Central memory CD8-positive, alpha-beta T cell (primary cell): Measurements from ENCODE around the gene MYH11.

ENCODE experiments used
- ATAC-seq: fragments of 150-1000 bp; cut with Tn5 transposase; replicated peaks from 2 replicates; pipeline ENCODE4 v1.10.0; 2022; ENCODE audit warnings: mild to moderate bottlenecking, moderate FRiP score, moderate number of reproducible peaks; ENCODE audit not compliant: poor library complexity, severe bottlenecking; ENCODE audit errors: extremely low read depth
- DNase-seq, 2 donors: peaks; one replicate each; pipeline ENCODE4 v3.0.0; 2021; ENCODE audit warnings: low spot score in 2 of 2
- H3K27ac Mint-ChIP-seq: one replicate; pipeline ENCODE4 v1.8.0; 2022; ENCODE audit warnings: low read depth, mild to moderate bottlenecking, moderate library complexity, mixed read lengths
- H3K27me3 Mint-ChIP-seq: one replicate; pipeline ENCODE4 v1.8.0; 2022; ENCODE audit warnings: mixed read lengths
- H3K36me3 Mint-ChIP-seq: one replicate; pipeline ENCODE4 v1.8.0; 2022; ENCODE audit warnings: mild to moderate bottlenecking, moderate library complexity, mixed read lengths; ENCODE audit not compliant: insufficient read depth
- H3K4me1 Mint-ChIP-seq: one replicate; pipeline ENCODE4 v1.8.0; 2022; ENCODE audit warnings: mixed read lengths
- H3K4me3 Mint-ChIP-seq: one replicate; pipeline ENCODE4 v1.8.0; 2022; ENCODE audit warnings: mild to moderate bottlenecking, moderate library complexity, mixed read lengths
- H3K9me3 Mint-ChIP-seq: one replicate; pipeline ENCODE4 v1.8.0; 2022; ENCODE audit warnings: mixed read lengths

Gene MYH11

GRCh38 chr16:15888072-15888976 is 31.5 kb upstream of the MYH11 start, which contains the start of gene CEP20:
Gene CEP20 (minus strand): TSS chr16:15888603. CDS start chr16:15888585, 18 bp downstream.
- no peaks in the 10 kb centered on the region for H3K27me3 Mint-ChIP-seq

GRCh38 chr16:15887283-15887682 is 30.5 kb upstream of the MYH11 start:
- Mint-ChIP-seq H3K36me3 (peaks cover 19% of the 10 kb centered on the region), H3K4me1 (peaks cover 36% of the 10 kb centered on the region), H3K4me3 (peak overlapping the region; percentile 97), H3K9me3 (no peaks in the 10 kb centered on the region), H3K27ac (peak overlapping the region; percentile 98), H3K27me3 (no peaks in the 10 kb centered on the region)
- DNase-seq (no peak), ATAC-seq (no peak)

More at GRCh38 chr16:15888072-15888976, 31.5 kb upstream of the MYH11 start, which contains the start of gene CEP20:
- peak; percentile 98 to 99 for DNase-seq
- Mint-ChIP-seq H3K27ac (peak within 1 kb of the TSS; percentile 98), H3K9me3 (no peaks in the 10 kb centered on the region), H3K4me3 (peak within 1 kb of the TSS; percentile 97), H3K4me1 (peaks cover 36% of the 10 kb centered on the region), H3K36me3 (peaks cover 14% of the 10 kb centered on the region)
- peak; percentile 98 for ATAC-seq

- DNase-seq: no peak
- H3K4me1 Mint-ChIP-seq: peaks cover 36% of the 10 kb centered on the region
These were observed 29.2 kb upstream of the MYH11 start for GRCh38 chr16:15886078-15886477.

GRCh38 chr16:15885560-15886001 is 28.8 kb upstream of the MYH11 start:
- no peak overlapping the region for H3K27ac Mint-ChIP-seq
- no peaks in the 10 kb centered on the region for H3K9me3 Mint-ChIP-seq
- DNase-seq: no peak
- peaks cover 27% of the 10 kb centered on the region for H3K36me3 Mint-ChIP-seq
- H3K4me3 Mint-ChIP-seq: peak overlapping the region; percentile 39
- H3K4me1 Mint-ChIP-seq: peaks cover 36% of the 10 kb centered on the region
- no peaks in the 10 kb centered on the region for H3K27me3 Mint-ChIP-seq
- no peak for ATAC-seq

More at GRCh38 chr16:15886078-15886477, 29.2 kb upstream of the MYH11 start:
- no peaks in the 10 kb centered on the region for H3K9me3 Mint-ChIP-seq
- H3K36me3 Mint-ChIP-seq: peaks cover 27% of the 10 kb centered on the region
- no peak for ATAC-seq
- no peak overlapping the region for H3K27ac Mint-ChIP-seq
- no peaks in the 10 kb centered on the region for H3K27me3 Mint-ChIP-seq
- peak overlapping the region; percentile 39 for H3K4me3 Mint-ChIP-seq

GRCh38 chr16:15882563-15882962 is 25.7 kb upstream of the MYH11 start:
- no peak overlapping the region for H3K27ac Mint-ChIP-seq
- H3K9me3 Mint-ChIP-seq: no peaks in the 10 kb centered on the region
- ATAC-seq (no peak), DNase-seq (no peak)
- peaks cover 28% of the 10 kb centered on the region for H3K4me1 Mint-ChIP-seq
- H3K27me3 Mint-ChIP-seq: no peaks in the 10 kb centered on the region
- no peak overlapping the region for H3K4me3 Mint-ChIP-seq
- peaks cover 31% of the 10 kb centered on the region for H3K36me3 Mint-ChIP-seq

GRCh38 chr16:15881794-15882379 is 25.1 kb upstream of the MYH11 start:
- Mint-ChIP-seq H3K9me3 (no peaks in the 10 kb centered on the region), H3K36me3 (peaks cover 37% of the 10 kb centered on the region), H3K4me3 (no peak overlapping the region), H3K27me3 (no peaks in the 10 kb centered on the region), H3K4me1 (peaks cover 23% of the 10 kb centered on the region), H3K27ac (no peak overlapping the region)
- ATAC-seq (no peak), DNase-seq (no peak)

GRCh38 chr16:15880434-15881308 is 23.8 kb upstream of the MYH11 start:
- Mint-ChIP-seq H3K27ac (no peak overlapping the region), H3K27me3 (no peaks in the 10 kb centered on the region), H3K36me3 (peaks cover 45% of the 10 kb centered on the region), H3K9me3 (no peaks in the 10 kb centered on the region), H3K4me1 (peaks cover 13% of the 10 kb centered on the region), H3K4me3 (no peak overlapping the region)
- no peak for DNase-seq
- no peak for ATAC-seq

- DNase-seq: no peak
- peaks cover 51% of the 10 kb centered on the region for H3K36me3 Mint-ChIP-seq
- peaks cover 10% of the 10 kb centered on the region for H3K4me1 Mint-ChIP-seq
- no peak overlapping the region for H3K4me3 Mint-ChIP-seq
- no peak for ATAC-seq
- no peaks in the 10 kb centered on the region for H3K9me3 Mint-ChIP-seq
- H3K27ac Mint-ChIP-seq: no peak overlapping the region
- no peaks in the 10 kb centered on the region for H3K27me3 Mint-ChIP-seq
These were observed 22.5 kb upstream of the MYH11 start for GRCh38 chr16:15879255-15879811.

- Mint-ChIP-seq H3K4me1 (peaks cover 11% of the 10 kb centered on the region), H3K9me3 (no peaks in the 10 kb centered on the region), H3K4me3 (no peak overlapping the region), H3K27ac (no peak overlapping the region), H3K36me3 (peaks cover 47% of the 10 kb centered on the region), H3K27me3 (no peaks in the 10 kb centered on the region)
- DNase-seq (no peak), ATAC-seq (no peak)
These were observed 19.7 kb upstream of the MYH11 start for GRCh38 chr16:15876503-15876902.

- no peaks in the 10 kb centered on the region for H3K9me3 Mint-ChIP-seq
- peaks cover 60% of the 10 kb centered on the region for H3K36me3 Mint-ChIP-seq
- no peak overlapping the region for H3K27ac Mint-ChIP-seq
- no peak overlapping the region for H3K4me3 Mint-ChIP-seq
- peaks cover 11% of the 10 kb centered on the region for H3K4me1 Mint-ChIP-seq
- H3K27me3 Mint-ChIP-seq: no peaks in the 10 kb centered on the region
- no peak for DNase-seq
- no peak for ATAC-seq
These were observed 18.0 kb upstream of the MYH11 start for GRCh38 chr16:15874745-15875314.

GRCh38 chr16:15873737-15874136 is 16.9 kb upstream of the MYH11 start:
- ATAC-seq (no peak), DNase-seq (no peak)
- Mint-ChIP-seq H3K4me3 (no peak overlapping the region), H3K36me3 (peaks cover 55% of the 10 kb centered on the region), H3K4me1 (peaks cover 6% of the 10 kb centered on the region), H3K27me3 (no peaks in the 10 kb centered on the region), H3K9me3 (no peaks in the 10 kb centered on the region), H3K27ac (peak overlapping the region; percentile 53)

GRCh38 chr16:15873301-15873700 is 16.5 kb upstream of the MYH11 start:
- Mint-ChIP-seq H3K4me3 (no peak overlapping the region), H3K4me1 (peaks cover 6% of the 10 kb centered on the region), H3K27ac (no peak overlapping the region), H3K27me3 (no peaks in the 10 kb centered on the region), H3K36me3 (peaks cover 59% of the 10 kb centered on the region), H3K9me3 (no peaks in the 10 kb centered on the region)
- no peak for ATAC-seq
- DNase-seq: no peak
